ENCODE results near the gene FLVCR2.

The FLVCR2 gene

DNA sequence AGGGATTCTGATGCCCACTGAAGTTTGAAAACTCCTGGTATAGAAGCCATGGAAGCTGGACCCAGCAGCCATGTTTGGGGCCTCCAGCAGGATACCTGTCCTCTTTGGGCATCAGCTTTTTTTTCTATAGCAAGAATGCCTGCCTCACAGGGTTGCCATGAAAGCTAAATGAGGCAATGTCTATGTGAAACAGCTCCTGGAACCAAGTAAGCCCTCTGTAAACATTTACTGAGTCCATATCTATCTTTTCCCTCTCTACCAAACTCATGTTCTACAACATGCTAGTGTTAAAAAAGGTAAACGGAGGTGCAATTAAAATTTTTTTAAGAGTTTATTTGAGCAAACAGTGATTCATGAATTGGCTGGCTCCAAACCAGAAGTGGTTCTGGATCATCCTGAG, 28.6 kb downstream of the FLVCR2 start:
- no peak overlapping the region for H3K4me2 ChIP-seq (ENCODE audit: low read length)
- no peaks in the 10 kb centered on the region for H3K4me1 ChIP-seq (ENCODE audit: control insufficient read depth, low read length)

DNA sequence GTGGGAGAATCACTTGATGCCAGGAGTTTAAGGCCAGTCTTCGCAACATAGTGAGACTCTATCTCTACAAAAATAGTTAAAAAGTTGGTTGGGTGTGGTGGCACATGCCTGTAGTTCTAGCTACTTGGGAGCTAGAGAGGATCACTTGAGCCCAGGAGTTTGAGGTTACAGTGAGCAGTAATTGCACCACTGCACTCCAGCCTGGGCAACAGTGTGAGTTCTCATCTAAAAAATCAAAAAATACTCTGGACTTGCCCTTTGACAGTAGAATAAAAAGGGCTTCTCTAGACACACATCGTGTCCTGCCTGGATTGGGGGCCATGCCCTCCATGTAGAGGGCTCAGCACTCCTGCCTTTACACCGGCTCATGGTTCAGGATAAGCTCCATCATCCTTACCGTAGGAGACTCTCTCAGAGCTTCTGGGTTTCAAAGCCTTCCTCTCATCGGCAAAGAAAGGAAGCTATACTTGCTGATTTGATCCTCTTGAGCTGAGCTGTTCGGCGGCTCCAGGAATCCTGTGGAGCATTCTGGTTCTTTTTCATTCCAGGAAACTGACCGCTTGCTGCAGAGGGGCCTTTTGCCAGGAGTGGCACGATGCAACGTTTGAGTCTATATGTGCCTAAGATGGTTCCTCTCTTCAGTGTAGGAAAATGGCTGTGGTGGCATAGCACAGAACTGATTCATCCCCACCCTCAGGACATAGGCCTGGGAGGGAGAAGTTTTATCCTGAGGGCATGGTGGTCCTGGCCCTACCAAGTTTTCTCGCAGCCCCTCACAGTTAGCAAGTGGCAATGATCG, 29.6 kb downstream of the FLVCR2 start:
- H3K4me3 ChIP-seq (ENCODE audit: low read length) = no peak overlapping the region
- H3K9me2 ChIP-seq (replicated peaks; ENCODE audit: control insufficient read depth, low read length) = no peaks in the 10 kb centered on the region
- no peaks in the 10 kb centered on the region for H3K79me2 ChIP-seq (ENCODE audit: control insufficient read depth, low read length)
- H3K27me3 ChIP-seq (ENCODE audit: control insufficient read depth, low read length) = peaks cover 19% of the 10 kb centered on the region
- no peaks in the 10 kb centered on the region for H3K4me1 ChIP-seq (ENCODE audit: control insufficient read depth, low read length)
- no peaks in the 10 kb centered on the region for H3K36me3 ChIP-seq (ENCODE audit: control insufficient read depth, low read length)
- no peak overlapping the region for H3K27ac ChIP-seq (ENCODE audit: low read depth, low read length)
- no peak overlapping the region for H3K4me2 ChIP-seq (ENCODE audit: low read length)
- H3F3A ChIP-seq (ENCODE audit: control insufficient read depth, insufficient read depth) = no peaks in the 10 kb centered on the region
- H3K9me3 ChIP-seq (ENCODE audit: control insufficient read depth, insufficient read depth, low read length) = no peaks in the 10 kb centered on the region
- no peak for TF ChIP-seq CTCF (IDR thresholded peaks at IDR 0.05; ENCODE audit: low read depth, low read length, poor library complexity, severe bottlenecking)
- no peak for TF ChIP-seq EZH2phosphoT487 (IDR thresholded peaks at IDR 0.05; ENCODE audit: borderline replicate concordance, low read length)
- H4K20me1 ChIP-seq (ENCODE audit: control insufficient read depth, insufficient read depth, low read depth, low read length) = no peaks in the 10 kb centered on the region

More for the DNA sequence above, 28.6 kb downstream of the FLVCR2 start:
- H3K9me2 ChIP-seq (replicated peaks; ENCODE audit: control insufficient read depth, low read length) = no peaks in the 10 kb centered on the region
- H3K36me3 ChIP-seq (ENCODE audit: control insufficient read depth, low read length) = no peaks in the 10 kb centered on the region
- no peak overlapping the region for H3K27ac ChIP-seq (ENCODE audit: low read depth, low read length)
- H3F3A ChIP-seq (ENCODE audit: control insufficient read depth, insufficient read depth) = no peaks in the 10 kb centered on the region
- H3K4me3 ChIP-seq (ENCODE audit: low read length) = no peak overlapping the region
- TF ChIP-seq EZH2phosphoT487 (IDR thresholded peaks at IDR 0.05; ENCODE audit: borderline replicate concordance, low read length) (no peak), CTCF (IDR thresholded peaks at IDR 0.05; ENCODE audit: low read depth, low read length, poor library complexity, severe bottlenecking) (no peak)
- no peaks in the 10 kb centered on the region for H3K9me3 ChIP-seq (ENCODE audit: control insufficient read depth, insufficient read depth, low read length)
- H3K27me3 ChIP-seq (ENCODE audit: control insufficient read depth, low read length) = peaks cover 20% of the 10 kb centered on the region
- H4K20me1 ChIP-seq (ENCODE audit: control insufficient read depth, insufficient read depth, low read depth, low read length) = no peaks in the 10 kb centered on the region
- no peaks in the 10 kb centered on the region for H3K79me2 ChIP-seq (ENCODE audit: control insufficient read depth, low read length)

- TF ChIP-seq EZH2phosphoT487 (IDR thresholded peaks at IDR 0.05; ENCODE audit: borderline replicate concordance, low read length) (no peak), CTCF (IDR thresholded peaks at IDR 0.05; ENCODE audit: low read depth, low read length, poor library complexity, severe bottlenecking) (no peak)
- Histone ChIP-seq H3K4me2 (ENCODE audit: low read length) (no peak overlapping the region), H3K9me3 (ENCODE audit: control insufficient read depth, insufficient read depth, low read length) (no peaks in the 10 kb centered on the region)
Observed at GRCh38 chr14:75609116-75609515, 30.7 kb downstream of the FLVCR2 start.

More at GRCh38 chr14:75609116-75609515, 30.7 kb downstream of the FLVCR2 start:
- H3K79me2 ChIP-seq (ENCODE audit: control insufficient read depth, low read length) = no peaks in the 10 kb centered on the region
- no peaks in the 10 kb centered on the region for H4K20me1 ChIP-seq (ENCODE audit: control insufficient read depth, insufficient read depth, low read depth, low read length)
- H3K36me3 ChIP-seq (ENCODE audit: control insufficient read depth, low read length) = no peaks in the 10 kb centered on the region
- no peak overlapping the region for H3K27ac ChIP-seq (ENCODE audit: low read depth, low read length)
- no peak overlapping the region for H3K4me3 ChIP-seq (ENCODE audit: low read length)
- H3K9me2 ChIP-seq (replicated peaks; ENCODE audit: control insufficient read depth, low read length) = no peaks in the 10 kb centered on the region
- no peaks in the 10 kb centered on the region for H3K4me1 ChIP-seq (ENCODE audit: control insufficient read depth, low read length)
- H3K27me3 ChIP-seq (ENCODE audit: control insufficient read depth, low read length) = peaks cover 19% of the 10 kb centered on the region
- no peaks in the 10 kb centered on the region for H3F3A ChIP-seq (ENCODE audit: control insufficient read depth, insufficient read depth)

Data from DOHH2 (cell line).